PC-9 (cell line): Measurements from ENCODE around the gene RCBTB1. TPM values are rescaled to one million over a fixed set of nuclear protein-coding genes. Genes with fewer than 3 reads are reported as not detected.
"Not testable (repeated sequence)": the region's sequence is repeated elsewhere in the genome, so short reads cannot be mapped to it uniquely, and the experiment has no call there.

Experiments
- BruUV-seq: library from RNA; stranded (reverse); fragments of 400-500 nt; replicated peaks from 2 replicates; lab custom pipeline; 2021; lab: Mats Ljungman, UMichigan
- CTCF ChIA-PET: fragments of 300-600 bp; sonication (Branson Sonifier 250); formaldehyde crosslinking; loops from one replicate; lab custom pipeline; 2022; ENCODE audit warnings: antibody characterized with exemption; lab: Charles Lee
- POLR2A ChIA-PET: fragments of 300-600 bp; sonication (Branson Sonifier 250); formaldehyde crosslinking; loops from one replicate; lab custom pipeline; 2022; ENCODE audit warnings: antibody characterized with exemption; ENCODE audit not compliant: unreplicated experiment; lab: Charles Lee
- DNase-seq, 2 experiments: peaks; one replicate each; pipeline versions ENCODE4 v3.0.0 to v3.0.0-alpha.2; 2015 to 2022; ENCODE audit warnings: mixed read lengths in 1 of 2
- H2AFZ ChIP-seq: fragments of 200-600 bp; sonication (generic); 2 replicates; pipeline ENCODE4 v1.8.1; 2017; ENCODE audit warnings: antibody characterized with exemption
- H3F3A ChIP-seq: fragments of 200-600 bp; sonication (generic); 2 replicates; pipeline ENCODE4 v1.8.1; 2017; ENCODE audit warnings: antibody characterized with exemption, mild to moderate bottlenecking, low read depth; ENCODE audit not compliant: insufficient read depth
- H3K27ac ChIP-seq: fragments of 200-600 bp; sonication (generic); 2 replicates; pipeline ENCODE4 v1.6.1; 2016; ENCODE audit warnings: mixed run types
- H3K27me3 ChIP-seq: fragments of 200-600 bp; sonication (generic); 2 replicates; pipeline ENCODE4 v1.6.1; 2016; ENCODE audit warnings: low read depth, mixed run types; ENCODE audit not compliant: insufficient read depth
- H3K36me3 ChIP-seq: fragments of 200-600 bp; sonication (generic); 2 replicates; pipeline ENCODE4 v1.6.1; 2016; ENCODE audit warnings: low read depth, mixed run types
- H3K4me1 ChIP-seq: fragments of 200-600 bp; sonication (generic); replicated peaks from 2 replicates; pipeline ENCODE4 v1.6.1; 2016; ENCODE audit warnings: mixed run types; ENCODE audit not compliant: insufficient read depth
- H3K4me2 ChIP-seq: fragments of 200-600 bp; sonication (generic); 2 replicates; pipeline ENCODE4 v1.6.1; 2017; ENCODE audit warnings: mixed run types
- H3K4me3 ChIP-seq: fragments of 200-600 bp; sonication (generic); 2 replicates; pipeline ENCODE4 v1.6.1; 2016; ENCODE audit warnings: mixed run types
- H3K79me2 ChIP-seq: fragments of 200-600 bp; sonication (generic); 2 replicates; pipeline ENCODE4 v1.6.1; 2017; ENCODE audit warnings: low read depth, mixed run types
- H3K9me2 ChIP-seq: fragments of 200-600 bp; sonication (generic); 2 replicates; pipeline ENCODE4 v1.8.1; 2017; ENCODE audit warnings: mild to moderate bottlenecking; ENCODE audit not compliant: insufficient read depth
- H3K9me3 ChIP-seq: fragments of 200-600 bp; sonication (generic); 2 replicates; pipeline ENCODE4 v1.8.1; 2016; ENCODE audit warnings: low read depth; ENCODE audit not compliant: insufficient read depth
- H4K20me1 ChIP-seq: fragments of 200-600 bp; sonication (generic); 2 replicates; pipeline ENCODE4 v1.8.1; 2017; ENCODE audit not compliant: insufficient read depth
- EZH2 ChIP-seq: fragments of 200-600 bp; sonication (generic); IDR thresholded peaks from 2 replicates; pipeline ENCODE4 v1.8.0; 2017; ENCODE audit warnings: antibody characterized with exemption, low read depth
- intact Hi-C: fragments of 100-400 bp; cut with micrococcal nuclease; formaldehyde crosslinking; loops from one replicate; pipeline ENCODE4 v1.10.0; 2022; ENCODE audit not compliant: unreplicated experiment
- total RNA-seq: library from RNA; stranded (reverse); gene quantifications from 2 replicates; pipeline ENCODE4 v1.2.3, GENCODE V29; 2021
- TF ChIP-seq, protein P1 (sequence below): fragments of 200-600 bp; sonication (generic); conservative IDR thresholded peaks from 2 replicates; pipeline ENCODE4 v1.6.1; 2017; ENCODE audit warnings: mixed run types, antibody characterized with exemption, mild to moderate bottlenecking, moderate library complexity

Gene RCBTB1
- total RNA-seq, 1 experiment from 2014 or later = 16.1 TPM

DNA sequence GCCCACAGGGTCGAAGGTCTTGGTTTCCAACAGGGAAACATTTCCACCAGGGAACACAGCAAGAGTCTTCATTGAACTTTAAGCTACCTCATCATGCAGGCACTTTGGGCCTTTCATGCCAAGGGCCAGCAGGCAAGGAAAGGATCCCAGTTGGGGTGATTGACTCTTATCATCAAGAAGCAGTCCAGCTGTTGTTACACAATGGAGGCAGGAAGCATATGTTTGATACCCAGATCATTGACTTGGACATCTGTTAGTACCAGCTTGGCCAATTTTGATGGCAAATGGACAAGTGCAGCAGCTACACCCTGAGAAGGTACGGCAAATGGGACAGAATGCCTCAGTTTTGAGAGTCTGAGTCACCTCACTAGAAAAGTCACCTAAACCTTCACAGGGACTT, 10.9 kb upstream of the RCBTB1 start:
- ChIA-PET POLR2A (no interaction called here), CTCF (no interaction called here)
- H3K36me3 ChIP-seq = no peaks in the 10 kb centered on the region
- H3K27me3 ChIP-seq = no peaks in the 10 kb centered on the region
- no TSS peak for BruUV-seq
- H3K79me2 ChIP-seq = no peaks in the 10 kb centered on the region
- intact Hi-C loops = no loop called here
- no peak overlapping the region for H3K4me2 ChIP-seq
- TF ChIP-seq, protein P1, sequence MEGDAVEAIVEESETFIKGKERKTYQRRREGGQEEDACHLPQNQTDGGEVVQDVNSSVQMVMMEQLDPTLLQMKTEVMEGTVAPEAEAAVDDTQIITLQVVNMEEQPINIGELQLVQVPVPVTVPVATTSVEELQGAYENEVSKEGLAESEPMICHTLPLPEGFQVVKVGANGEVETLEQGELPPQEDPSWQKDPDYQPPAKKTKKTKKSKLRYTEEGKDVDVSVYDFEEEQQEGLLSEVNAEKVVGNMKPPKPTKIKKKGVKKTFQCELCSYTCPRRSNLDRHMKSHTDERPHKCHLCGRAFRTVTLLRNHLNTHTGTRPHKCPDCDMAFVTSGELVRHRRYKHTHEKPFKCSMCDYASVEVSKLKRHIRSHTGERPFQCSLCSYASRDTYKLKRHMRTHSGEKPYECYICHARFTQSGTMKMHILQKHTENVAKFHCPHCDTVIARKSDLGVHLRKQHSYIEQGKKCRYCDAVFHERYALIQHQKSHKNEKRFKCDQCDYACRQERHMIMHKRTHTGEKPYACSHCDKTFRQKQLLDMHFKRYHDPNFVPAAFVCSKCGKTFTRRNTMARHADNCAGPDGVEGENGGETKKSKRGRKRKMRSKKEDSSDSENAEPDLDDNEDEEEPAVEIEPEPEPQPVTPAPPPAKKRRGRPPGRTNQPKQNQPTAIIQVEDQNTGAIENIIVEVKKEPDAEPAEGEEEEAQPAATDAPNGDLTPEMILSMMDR = no peak
- no peak for TF ChIP-seq EZH2
- DNase-seq = no peak
- no peaks in the 10 kb centered on the region for H4K20me1 ChIP-seq
- no peak overlapping the region for H3K4me3 ChIP-seq
- H3K9me3 ChIP-seq = no peaks in the 10 kb centered on the region
- no peaks in the 10 kb centered on the region for H3K9me2 ChIP-seq
- no peaks in the 10 kb centered on the region for H3F3A ChIP-seq
- no peak overlapping the region for H3K27ac ChIP-seq
- H3K4me1 ChIP-seq = no peaks in the 10 kb centered on the region
- no peak overlapping the region for H2AFZ ChIP-seq

DNA sequence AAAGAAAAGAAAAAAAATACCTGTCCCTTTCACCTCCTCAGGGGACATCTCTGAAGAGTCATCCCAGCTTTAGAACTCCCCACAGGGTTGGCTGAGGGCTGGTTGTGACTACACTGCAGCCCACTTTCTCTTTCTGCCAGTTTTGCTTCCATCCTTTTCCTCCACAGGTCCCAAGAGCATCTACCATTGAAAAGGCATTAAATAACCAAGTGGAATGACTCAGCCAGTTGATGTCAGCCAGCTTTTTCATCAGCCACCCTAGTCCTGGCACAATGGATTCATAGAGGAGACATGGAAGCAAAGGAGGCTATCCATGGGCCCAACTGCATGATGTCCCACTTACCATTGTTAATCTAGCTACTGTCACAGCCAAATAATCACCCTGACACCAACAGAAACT, 9.2 kb upstream of the RCBTB1 start:
- H3K79me2 ChIP-seq = no peaks in the 10 kb centered on the region
- no peaks in the 10 kb centered on the region for H3K27me3 ChIP-seq
- no peaks in the 10 kb centered on the region for H3K36me3 ChIP-seq
- H3K27ac ChIP-seq = no peak overlapping the region
- POLR2A ChIA-PET = no interaction called here
- H3K4me2 ChIP-seq = no peak overlapping the region
- H2AFZ ChIP-seq = no peak overlapping the region
- TF ChIP-seq, protein P1 = no peak
- TF ChIP-seq EZH2 = no peak
- H3K4me3 ChIP-seq = no peak overlapping the region
- H3K9me3 ChIP-seq = no peaks in the 10 kb centered on the region
- no peaks in the 10 kb centered on the region for H4K20me1 ChIP-seq
- intact Hi-C loops = no loop called here
- H3F3A ChIP-seq = no peaks in the 10 kb centered on the region
- BruUV-seq = no TSS peak
- DNase-seq = no peak
- no peaks in the 10 kb centered on the region for H3K4me1 ChIP-seq
- CTCF ChIA-PET = no interaction called here
- no peaks in the 10 kb centered on the region for H3K9me2 ChIP-seq

DNA sequence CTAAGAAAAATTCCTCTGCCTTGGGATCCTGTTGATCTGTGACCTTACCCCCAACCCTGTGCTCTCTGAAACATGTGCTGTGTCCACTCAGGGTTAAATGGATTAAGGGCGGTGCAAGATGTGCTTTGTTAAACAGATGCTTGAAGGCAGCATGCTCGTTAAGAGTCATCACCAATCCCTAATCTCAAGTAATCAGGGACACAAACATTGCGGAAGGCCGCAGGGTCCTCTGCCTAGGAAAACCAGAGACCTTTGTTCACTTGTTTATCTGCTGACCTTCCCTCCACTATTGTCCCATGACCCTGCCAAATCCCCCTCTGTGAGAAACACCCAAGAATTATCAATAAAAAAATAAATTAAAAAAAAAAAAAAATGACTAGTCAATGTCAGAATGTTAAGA, 8.5 kb upstream of the RCBTB1 start:
- POLR2A ChIA-PET, H3K4me2 ChIP-seq, H3K27me3 ChIP-seq: not testable (repeated sequence)

DNA sequence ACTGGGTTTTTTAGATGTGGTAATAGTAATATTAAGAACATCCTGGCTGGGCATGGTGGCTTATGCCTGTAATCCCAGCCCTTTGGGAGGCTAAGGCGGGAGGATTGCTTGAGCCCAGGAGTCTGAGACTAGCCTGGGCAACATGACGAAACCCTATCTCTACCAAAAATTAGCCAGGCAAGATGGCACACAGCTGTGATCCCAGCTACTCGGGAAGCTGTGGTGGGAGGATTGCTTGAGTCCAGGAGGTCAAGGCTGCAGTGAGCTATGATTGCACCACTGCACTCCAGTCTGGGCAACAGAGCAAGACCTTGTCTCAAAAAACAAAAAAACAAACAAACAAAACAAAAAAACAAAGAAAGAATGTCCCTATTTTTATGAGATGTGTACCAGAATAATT, 5.4 kb upstream of the RCBTB1 start:
- H2AFZ ChIP-seq, H3K4me3 ChIP-seq, H4K20me1 ChIP-seq, POLR2A ChIA-PET, H3K27me3 ChIP-seq, H3K9me3 ChIP-seq, intact Hi-C loops, CTCF ChIA-PET, H3K27ac ChIP-seq, H3K4me2 ChIP-seq, H3K9me2 ChIP-seq, H3K79me2 ChIP-seq, DNase-seq, BruUV-seq, H3K36me3 ChIP-seq: not testable (repeated sequence)
- H3K4me1 ChIP-seq = peaks cover 25% of the 10 kb centered on the region
- peaks cover 31% of the 10 kb centered on the region for H3F3A ChIP-seq

More for the DNA sequence above, 8.5 kb upstream of the RCBTB1 start:
- CTCF ChIA-PET, intact Hi-C loops, H3K4me1 ChIP-seq, H3K27ac ChIP-seq, H3K79me2 ChIP-seq, H3K9me3 ChIP-seq, H3K4me3 ChIP-seq, DNase-seq, H3K36me3 ChIP-seq, H2AFZ ChIP-seq, H3K9me2 ChIP-seq, H4K20me1 ChIP-seq, BruUV-seq, H3F3A ChIP-seq: not testable (repeated sequence)
